ENCODE measurements around the gene MAP3K20.

DNA sequence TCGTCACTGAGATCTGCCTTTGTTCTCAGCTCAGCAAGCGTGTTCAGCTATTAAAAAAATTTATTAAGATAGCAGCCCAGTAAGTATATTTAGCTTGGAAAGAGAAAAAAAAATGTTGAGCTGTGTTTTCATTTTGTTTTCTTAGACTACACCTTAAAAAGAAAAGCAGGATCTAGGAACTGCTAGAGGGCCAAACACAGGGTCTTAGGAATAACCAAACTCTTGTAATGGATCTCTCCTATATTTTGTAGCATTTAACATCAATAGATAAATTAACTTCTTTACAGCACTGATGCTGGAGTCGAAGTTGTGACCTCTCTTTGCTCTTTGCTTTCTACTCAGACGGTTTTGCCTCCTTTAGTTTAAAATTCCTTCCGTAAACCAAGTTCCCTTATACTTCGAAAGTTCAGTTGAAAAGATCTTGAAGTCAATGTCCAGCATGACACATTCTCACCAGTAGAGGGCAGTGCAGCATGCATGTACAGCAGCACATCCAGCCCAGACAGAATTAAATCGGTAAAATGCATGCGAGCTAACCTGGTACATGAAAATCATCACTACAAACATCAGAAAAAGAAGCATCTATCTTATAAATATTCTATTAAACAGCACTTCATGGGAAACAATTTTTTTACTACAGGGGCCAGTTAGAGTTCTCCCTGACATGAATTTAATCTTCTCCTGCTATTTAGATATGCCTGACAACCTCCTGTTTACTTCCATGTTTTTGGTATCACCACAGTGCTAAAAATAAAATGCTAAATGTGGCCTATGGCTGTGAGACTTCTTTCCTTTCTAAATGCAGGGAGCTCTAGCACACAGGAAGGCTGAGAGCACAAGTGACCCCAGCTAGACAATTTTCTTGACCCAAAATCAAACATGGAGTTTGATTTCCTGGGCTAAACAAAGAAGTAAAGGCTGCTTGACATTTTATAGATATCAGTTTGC lies 48.2 kb upstream of the MAP3K20 start:
- TF ChIP-seq, protein P1, sequence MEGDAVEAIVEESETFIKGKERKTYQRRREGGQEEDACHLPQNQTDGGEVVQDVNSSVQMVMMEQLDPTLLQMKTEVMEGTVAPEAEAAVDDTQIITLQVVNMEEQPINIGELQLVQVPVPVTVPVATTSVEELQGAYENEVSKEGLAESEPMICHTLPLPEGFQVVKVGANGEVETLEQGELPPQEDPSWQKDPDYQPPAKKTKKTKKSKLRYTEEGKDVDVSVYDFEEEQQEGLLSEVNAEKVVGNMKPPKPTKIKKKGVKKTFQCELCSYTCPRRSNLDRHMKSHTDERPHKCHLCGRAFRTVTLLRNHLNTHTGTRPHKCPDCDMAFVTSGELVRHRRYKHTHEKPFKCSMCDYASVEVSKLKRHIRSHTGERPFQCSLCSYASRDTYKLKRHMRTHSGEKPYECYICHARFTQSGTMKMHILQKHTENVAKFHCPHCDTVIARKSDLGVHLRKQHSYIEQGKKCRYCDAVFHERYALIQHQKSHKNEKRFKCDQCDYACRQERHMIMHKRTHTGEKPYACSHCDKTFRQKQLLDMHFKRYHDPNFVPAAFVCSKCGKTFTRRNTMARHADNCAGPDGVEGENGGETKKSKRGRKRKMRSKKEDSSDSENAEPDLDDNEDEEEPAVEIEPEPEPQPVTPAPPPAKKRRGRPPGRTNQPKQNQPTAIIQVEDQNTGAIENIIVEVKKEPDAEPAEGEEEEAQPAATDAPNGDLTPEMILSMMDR (IDR thresholded peaks at IDR 0.05): peak; percentile 98
- TF ChIP-seq CHD2 (IDR thresholded peaks at IDR 0.05; ENCODE audit: low read length, partially characterized antibody) (no peak), TCF12 (IDR thresholded peaks at IDR 0.05) (no peak), NFIC (IDR thresholded peaks at IDR 0.05; ENCODE audit: borderline replicate concordance) (no peak), MAX (IDR thresholded peaks at IDR 0.05; ENCODE audit: low read depth) (no peak), MXI1 (IDR thresholded peaks at IDR 0.05; ENCODE audit: low read depth, low read length) (no peak), NRF1 (IDR thresholded peaks at IDR 0.05; ENCODE audit: low read depth, low read length) (no peak)
- TF ChIP-seq, protein P2, sequence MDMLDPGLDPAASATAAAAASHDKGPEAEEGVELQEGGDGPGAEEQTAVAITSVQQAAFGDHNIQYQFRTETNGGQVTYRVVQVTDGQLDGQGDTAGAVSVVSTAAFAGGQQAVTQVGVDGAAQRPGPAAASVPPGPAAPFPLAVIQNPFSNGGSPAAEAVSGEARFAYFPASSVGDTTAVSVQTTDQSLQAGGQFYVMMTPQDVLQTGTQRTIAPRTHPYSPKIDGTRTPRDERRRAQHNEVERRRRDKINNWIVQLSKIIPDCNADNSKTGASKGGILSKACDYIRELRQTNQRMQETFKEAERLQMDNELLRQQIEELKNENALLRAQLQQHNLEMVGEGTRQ (IDR thresholded peaks at IDR 0.05; ENCODE audit: borderline replicate concordance, low read depth, low read length): no peak

Data from SK-N-SH (cell line).